CD4-positive, alpha-beta memory T cell (primary cell): ENCODE results near the gene HYCC2. TPM values are rescaled to one million over a fixed set of nuclear protein-coding genes. Genes with fewer than 3 reads are reported as not detected.
"Not testable (repeated sequence)": the region's sequence is repeated elsewhere in the genome, so short reads cannot be mapped to it uniquely, and the experiment has no call there.

ENCODE experiments used
- CTCF ChIA-PET: fragments of 350-600 bp; sonication (Branson Sonifier 250); formaldehyde crosslinking; loops from one replicate; lab custom pipeline; 2021; ENCODE audit warnings: inconsistent platforms; ENCODE audit not compliant: partially characterized antibody; lab: Charles Lee
- POLR2A ChIA-PET: fragments of 350-600 bp; sonication (Branson Sonifier 250); formaldehyde crosslinking; loops from one replicate; lab custom pipeline; 2021; ENCODE audit not compliant: partially characterized antibody; lab: Charles Lee
- DNase-seq, 5 donors: peaks; one replicate each; pipeline versions ENCODE4 v3.0.0 to v3.0.0-alpha.2; 2020 to 2022; ENCODE audit warnings: mixed read lengths in 1 of 5
- H3K27ac ChIP-seq: one replicate; pipeline ENCODE4 v1.7.0; 2013; ENCODE audit warnings: low read depth, low read length
- H3K27me3 ChIP-seq: 2 replicates; pipeline ENCODE4 v1.7.0; 2013; ENCODE audit warnings: mild to moderate bottlenecking, low read length, moderate library complexity; ENCODE audit not compliant: insufficient read depth
- H3K36me3 ChIP-seq: 2 replicates; pipeline ENCODE4 v1.7.0; 2013; ENCODE audit warnings: mild to moderate bottlenecking, low read length, moderate library complexity; ENCODE audit not compliant: insufficient read depth
- H3K4me1 ChIP-seq: 2 replicates; pipeline ENCODE4 v1.7.0; 2013; ENCODE audit warnings: mild to moderate bottlenecking, low read length, moderate library complexity; ENCODE audit not compliant: insufficient read depth
- H3K4me3 ChIP-seq, 2 donors: one replicate each; pipeline ENCODE4 v1.7.0; 2013; ENCODE audit warnings: low read length in 2 of 2, mild to moderate bottlenecking in 1 of 2
- H3K9me3 ChIP-seq, 2 donors: one replicate each; pipeline ENCODE4 v1.7.0; 2013; ENCODE audit warnings: low read length in 2 of 2, control low read depth in 1 of 2; ENCODE audit not compliant: control insufficient read depth in 1 of 2
- H3K27ac Mint-ChIP-seq, 7 donors: one replicate each; pipeline ENCODE4 v1.8.0; 2020 to 2021; ENCODE audit warnings: mixed read lengths in 7 of 7, mild to moderate bottlenecking in 6 of 7, inconsistent platforms in 3 of 7, moderate library complexity in 3 of 7
- H3K27me3 Mint-ChIP-seq, 2 donors: one replicate each; pipeline ENCODE4 v1.8.0; 2020 to 2021; ENCODE audit warnings: mixed read lengths in 2 of 2
- H3K36me3 Mint-ChIP-seq, 2 donors: one replicate each; pipeline ENCODE4 v1.8.0; 2020 to 2021; ENCODE audit warnings: mixed read lengths in 2 of 2, inconsistent platforms in 1 of 2, mild to moderate bottlenecking in 1 of 2
- H3K4me1 Mint-ChIP-seq, 4 donors: one replicate each; pipeline ENCODE4 v1.8.0; 2020 to 2021; ENCODE audit warnings: mixed read lengths in 4 of 4, mild to moderate bottlenecking in 1 of 4
- H3K4me3 Mint-ChIP-seq, 8 donors: one replicate each; pipeline ENCODE4 v1.8.0; 2020 to 2021; ENCODE audit warnings: mixed read lengths in 8 of 8, mild to moderate bottlenecking in 7 of 8, moderate library complexity in 6 of 8, inconsistent platforms in 3 of 8
- H3K9me3 Mint-ChIP-seq, 8 donors: one replicate each; pipeline ENCODE4 v1.8.0; 2020 to 2021; ENCODE audit warnings: mixed read lengths in 8 of 8, mild to moderate bottlenecking in 5 of 8, inconsistent platforms in 3 of 8, moderate library complexity in 1 of 8
- intact Hi-C: fragments of 100-400 bp; cut with micrococcal nuclease; formaldehyde crosslinking; loops from one replicate; pipeline ENCODE4 v1.15.1; 2023
- polyA plus RNA-seq, 2 donors: library from polyadenylated mRNA; unstranded; fragments of 300-500 nt; fragmentation: Illumina TruSeq; gene quantifications; one replicate each; pipeline ENCODE4 v1.2.3, GENCODE V29; 2021
- total RNA-seq, 2 experiments: library from RNA; stranded (reverse); gene quantifications; one replicate each; pipeline ENCODE4 v1.2.3, GENCODE V29; 2021

The HYCC2 gene
- total RNA-seq (10 to 100 TPM; 33.1 to 36.4 TPM), polyA plus RNA-seq (10 to 100 TPM; 23.5 to 25.2 TPM)

DNA sequence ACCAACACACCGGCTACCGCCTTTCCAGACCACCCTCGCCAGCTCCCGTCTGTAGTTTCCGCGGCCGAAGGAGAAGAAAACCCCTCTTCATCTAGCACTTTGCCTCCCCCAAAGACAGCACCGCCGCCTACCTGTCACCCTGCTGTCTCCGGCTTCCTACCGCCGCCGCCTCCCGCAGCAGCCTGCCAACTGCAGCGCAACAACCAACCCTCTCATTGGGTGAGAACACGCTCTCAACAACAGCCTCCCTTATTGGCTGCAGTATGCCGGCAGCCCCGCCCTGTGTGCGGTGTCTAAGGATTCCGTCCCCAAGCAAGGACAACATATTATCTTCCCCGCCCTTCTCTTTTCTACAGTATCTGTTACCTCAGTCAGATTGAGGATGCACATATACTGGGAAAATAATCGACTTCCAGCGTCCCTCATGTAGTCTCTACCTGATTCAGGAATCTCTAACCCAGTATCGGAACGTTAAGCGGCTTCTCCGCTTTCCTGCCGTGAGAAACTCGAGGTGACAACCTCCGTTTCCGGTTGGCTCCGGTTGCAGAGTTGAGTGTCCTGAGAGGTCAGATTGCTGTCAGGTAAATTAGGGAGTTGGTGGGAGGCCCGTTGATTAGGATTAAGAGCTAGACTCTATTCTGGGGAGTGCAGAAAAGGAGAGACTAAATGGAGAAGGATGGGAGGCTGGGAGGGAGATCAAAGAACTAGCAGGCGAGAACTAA, at the start of gene HYCC2, which contains the start of gene NDUFB3:
HYCC2 (minus strand) TSS at position 193 of the 722 bp plus-strand sequence. CDS start 47,662 bp downstream, outside the sequence.
NDUFB3 (plus strand) TSS at position 523 of the 722 bp plus-strand sequence. CDS start 6,882 bp downstream, outside the sequence.
- peaks cover 0 to 2% of the 10 kb centered on the region in 2 donors for H3K27me3 Mint-ChIP-seq
- intact Hi-C loops = loop anchor here (1.0 kb wide), 8 partner anchors 45 to 358 kb away; partner anchors contain the start of genes BZW1, CFLAR, CLK1 and NIF3L1
- Histone ChIP-seq H3K9me3 (no peaks in the 10 kb centered on the region), H3K4me1 (peaks cover 52% of the 10 kb centered on the region), H3K36me3 (no peaks in the 10 kb centered on the region), H3K4me3 (peak within 1 kb of the TSS; percentile 94 to 96), H3K27me3 (no peaks in the 10 kb centered on the region), H3K27ac (peak within 1 kb of the TSS; percentile 79)
- H3K36me3 Mint-ChIP-seq = peaks cover 0 to 20% of the 10 kb centered on the region in 2 donors
- DNase-seq = peak; percentile 95 to 96 (median 95)
- H3K9me3 Mint-ChIP-seq = no peaks in the 10 kb centered on the region
- H3K27ac Mint-ChIP-seq = peak within 1 kb of the TSS; percentile 94 to 99 (median 98)
- ChIA-PET CTCF (interaction anchor here (0.5 to 6.8 kb wide), 18 partner anchors 11 to 359 kb away, joined by 3 to 115 read pairs (median 4); partner anchors contain the start of genes CFLAR, NIF3L1 and PPIL3), POLR2A (interaction anchor here (0.6 to 6.1 kb wide), 18 partner anchors 15 to 571 kb away, joined by 3 to 101 read pairs (median 7); partner anchors contain the start of genes CASP10, CFLAR, CLK1 and NIF3L1)
- peak within 1 kb of the TSS; percentile 91 to 100 (median 98) for H3K4me3 Mint-ChIP-seq
- peaks cover 35 to 62% (median 46%) of the 10 kb centered on the region in 4 donors for H3K4me1 Mint-ChIP-seq

DNA sequence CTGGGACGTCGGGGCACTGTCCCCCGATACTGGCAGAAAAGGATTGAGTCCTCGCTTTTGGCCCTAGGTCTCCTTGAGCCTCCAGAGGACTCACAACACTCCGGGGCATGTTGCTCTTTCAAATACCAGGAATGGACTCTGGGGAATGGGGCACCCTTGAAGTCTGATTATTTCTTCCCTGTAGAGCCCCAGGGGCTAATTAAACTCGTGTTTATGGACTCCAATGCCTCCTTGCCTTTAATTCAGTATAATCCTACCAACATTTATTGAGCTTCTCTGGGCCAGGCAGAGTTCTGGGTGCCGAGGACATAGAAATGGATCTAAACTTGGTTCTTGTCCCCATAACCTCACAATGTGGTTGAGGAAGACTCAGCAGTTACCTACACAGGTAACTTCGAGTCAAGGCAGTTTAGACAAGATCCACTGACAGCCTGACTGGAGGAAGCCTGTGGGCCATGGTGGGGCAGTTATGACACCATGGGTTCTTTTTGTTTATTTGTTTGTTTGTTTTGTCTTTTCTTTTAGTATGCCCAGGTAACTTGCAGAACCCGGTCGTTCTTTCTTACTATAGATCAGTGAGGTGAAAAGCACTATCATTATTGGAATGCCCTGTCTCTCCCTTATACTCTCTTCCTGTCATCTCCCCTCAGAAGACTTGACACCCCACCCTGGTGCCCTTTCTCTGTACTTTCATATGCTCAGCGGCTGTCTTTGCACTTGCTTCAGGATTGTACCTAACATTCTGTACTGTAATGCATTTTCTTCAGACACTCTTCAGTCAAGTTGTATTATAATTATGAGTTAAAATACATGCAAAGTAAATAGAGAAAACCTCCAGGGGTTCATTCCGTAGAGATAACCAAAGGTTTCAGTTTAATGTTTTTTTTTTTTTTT, 47.7 kb upstream of the HYCC2 start:
- POLR2A ChIA-PET = interaction anchor here (0.5 to 6.1 kb wide), 20 partner anchors 15 to 332 kb away, joined by 3 to 127 read pairs (median 28); partner anchors contain the start of genes BZW1, CASP10, CASP8 and CLK1
- DNase-seq = peak in 4 of 5 donors; percentile 24 to 37 (median 28)
- Mint-ChIP-seq H3K27ac (peak overlapping the region; percentile 92 to 100 (median 99)), H3K36me3 (peaks cover 30 to 56% of the 10 kb centered on the region in 2 donors), H3K4me1 (peaks cover 37 to 91% (median 50%) of the 10 kb centered on the region in 4 donors), H3K27me3 (peaks cover 0 to 2% of the 10 kb centered on the region in 2 donors), H3K4me3 (peak overlapping the region; percentile 93 to 100 (median 100)), H3K9me3 (peaks cover 0 to 2% (median 0%) of the 10 kb centered on the region in 8 donors)
- CTCF ChIA-PET = interaction anchor here (1.0 to 6.4 kb wide), 22 partner anchors 9 to 406 kb away, joined by 3 to 107 read pairs (median 10); partner anchors contain the start of genes CASP10, HYCC2, NDUFB3 and ORC2
- Histone ChIP-seq H3K4me1 (peaks cover 56% of the 10 kb centered on the region), H3K4me3 (peak overlapping the region; percentile 78 to 98), H3K9me3 (no peaks in the 10 kb centered on the region), H3K27ac (peak overlapping the region; percentile 91), H3K36me3 (no peaks in the 10 kb centered on the region), H3K27me3 (no peaks in the 10 kb centered on the region)
- intact Hi-C loops = loop anchor here (1.0 to 5.0 kb wide), 8 partner anchors 8 to 333 kb away; partner anchors contain the start of genes STRADB and TRAK2

DNA sequence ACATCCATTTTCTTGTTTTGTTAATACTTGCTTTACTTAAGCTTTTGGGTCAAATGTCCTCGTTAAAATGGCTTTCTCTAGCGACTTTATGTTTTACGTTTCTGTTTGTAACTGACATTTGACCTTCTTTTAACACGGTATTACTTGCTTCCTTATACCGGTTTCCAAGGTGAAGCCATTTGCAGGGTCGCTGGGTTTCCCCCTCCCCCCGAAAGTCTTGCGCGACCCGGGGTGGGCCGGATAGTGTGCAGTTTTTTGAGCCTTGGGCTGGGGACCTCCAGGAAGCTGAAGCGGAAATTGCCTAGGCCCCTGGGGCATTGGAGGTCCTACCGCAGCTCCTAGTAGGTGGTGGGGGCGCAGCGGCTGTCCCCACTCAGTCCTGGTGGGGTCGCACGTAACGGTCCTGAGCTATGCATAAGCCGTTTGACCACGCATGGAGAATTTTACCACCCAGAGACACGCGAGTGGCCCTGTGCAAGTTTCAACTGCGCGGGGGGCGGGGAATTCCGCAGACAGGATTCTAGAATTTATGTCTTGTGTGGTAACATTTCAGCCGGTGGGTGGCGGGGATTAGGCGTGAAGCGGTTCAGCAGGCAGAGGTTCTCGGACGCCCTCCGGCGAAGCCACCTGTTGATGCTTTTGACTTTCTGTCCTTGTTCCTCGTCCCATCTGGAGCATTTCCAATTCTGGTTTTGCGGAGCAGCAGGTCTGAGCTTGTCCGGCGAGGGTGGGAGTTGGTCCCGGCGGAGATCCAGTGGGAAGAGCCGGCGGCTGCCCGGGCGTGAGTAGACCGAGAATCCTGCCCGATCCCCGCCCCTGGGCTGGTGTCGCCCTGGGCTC, 46.9 kb upstream of the HYCC2 start:
- peaks cover 22 to 49% of the 10 kb centered on the region in 2 donors for H3K36me3 Mint-ChIP-seq
- peaks cover 0 to 2% of the 10 kb centered on the region in 2 donors for H3K27me3 Mint-ChIP-seq
- peak overlapping the region; percentile 92 to 100 (median 99) for H3K27ac Mint-ChIP-seq
- Histone ChIP-seq H3K9me3 (no peaks in the 10 kb centered on the region), H3K27me3 (no peaks in the 10 kb centered on the region), H3K4me3 (peak overlapping the region; percentile 78 to 98), H3K27ac (peak overlapping the region; percentile 91), H3K36me3 (no peaks in the 10 kb centered on the region), H3K4me1 (peaks cover 55% of the 10 kb centered on the region)
- ChIA-PET CTCF (interaction anchor here (0.6 to 6.4 kb wide), 25 partner anchors 10 to 405 kb away, joined by 3 to 107 read pairs (median 9); partner anchors contain the start of genes CASP10, HYCC2, NDUFB3 and ORC2), POLR2A (interaction anchor here (0.5 to 6.1 kb wide), 27 partner anchors 11 to 405 kb away, joined by 3 to 127 read pairs (median 12); partner anchors contain the start of genes BZW1, CASP10, CASP8 and CLK1)
- peak overlapping the region; percentile 93 to 100 (median 100) for H3K4me3 Mint-ChIP-seq
- DNase-seq = peak; percentile 75 to 94 (median 78)
- intact Hi-C loops = loop anchor here (1.0 to 5.0 kb wide), 7 partner anchors 9 to 334 kb away; partner anchors contain the start of genes STRADB and TRAK2
- peaks cover 34 to 87% (median 47%) of the 10 kb centered on the region in 4 donors for H3K4me1 Mint-ChIP-seq
- peaks cover 0 to 2% (median 0%) of the 10 kb centered on the region in 8 donors for H3K9me3 Mint-ChIP-seq

DNA sequence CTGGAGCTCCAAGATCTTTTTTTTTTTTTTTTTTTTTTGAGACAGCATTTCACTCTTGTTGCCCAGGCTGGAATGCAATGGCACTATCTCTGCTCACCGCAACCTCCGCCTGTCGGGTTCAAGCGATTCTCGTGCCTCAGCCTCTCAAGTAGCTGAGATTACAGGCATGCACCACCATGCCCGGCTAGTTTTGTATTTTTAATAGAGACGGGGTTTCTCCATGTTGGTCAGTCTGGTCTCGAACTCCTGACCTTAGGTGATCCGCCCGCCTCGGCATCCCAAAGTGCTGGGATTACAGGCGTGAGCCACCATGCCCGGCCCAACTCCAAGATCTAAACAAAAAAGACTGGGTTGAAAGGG, 46.2 kb upstream of the HYCC2 start:
- H3K9me3 Mint-ChIP-seq, H3K36me3 ChIP-seq, H3K9me3 ChIP-seq, H3K27me3 ChIP-seq, H3K27me3 Mint-ChIP-seq, DNase-seq: not testable (repeated sequence)
- peaks cover 30 to 83% (median 42%) of the 10 kb centered on the region in 4 donors for H3K4me1 Mint-ChIP-seq
- H3K27ac Mint-ChIP-seq = peak overlapping the region; percentile 92 to 100 (median 99)
- ChIA-PET CTCF (interaction anchor here (0.6 to 6.4 kb wide), 22 partner anchors 10 to 404 kb away, joined by 3 to 107 read pairs (median 10); partner anchors contain the start of genes CASP10, HYCC2, NDUFB3 and ORC2), POLR2A (interaction anchor here (0.7 to 6.1 kb wide), 30 partner anchors 10 to 525 kb away, joined by 3 to 127 read pairs (median 10); partner anchors contain the start of genes BZW1, CASP10, CASP8 and CLK1)
- H3K36me3 Mint-ChIP-seq = peaks cover 17 to 46% of the 10 kb centered on the region in 2 donors
- peak overlapping the region; percentile 78 to 98 for H3K4me3 ChIP-seq
- intact Hi-C loops = loop anchor here (1.0 to 5.0 kb wide), 10 partner anchors 10 to 405 kb away; partner anchors contain the start of genes BZW1, ORC2, STRADB and TRAK2
- H3K4me1 ChIP-seq = peaks cover 52% of the 10 kb centered on the region
- H3K4me3 Mint-ChIP-seq = peak overlapping the region; percentile 93 to 100 (median 100)
- H3K27ac ChIP-seq = peak overlapping the region; percentile 91

DNA sequence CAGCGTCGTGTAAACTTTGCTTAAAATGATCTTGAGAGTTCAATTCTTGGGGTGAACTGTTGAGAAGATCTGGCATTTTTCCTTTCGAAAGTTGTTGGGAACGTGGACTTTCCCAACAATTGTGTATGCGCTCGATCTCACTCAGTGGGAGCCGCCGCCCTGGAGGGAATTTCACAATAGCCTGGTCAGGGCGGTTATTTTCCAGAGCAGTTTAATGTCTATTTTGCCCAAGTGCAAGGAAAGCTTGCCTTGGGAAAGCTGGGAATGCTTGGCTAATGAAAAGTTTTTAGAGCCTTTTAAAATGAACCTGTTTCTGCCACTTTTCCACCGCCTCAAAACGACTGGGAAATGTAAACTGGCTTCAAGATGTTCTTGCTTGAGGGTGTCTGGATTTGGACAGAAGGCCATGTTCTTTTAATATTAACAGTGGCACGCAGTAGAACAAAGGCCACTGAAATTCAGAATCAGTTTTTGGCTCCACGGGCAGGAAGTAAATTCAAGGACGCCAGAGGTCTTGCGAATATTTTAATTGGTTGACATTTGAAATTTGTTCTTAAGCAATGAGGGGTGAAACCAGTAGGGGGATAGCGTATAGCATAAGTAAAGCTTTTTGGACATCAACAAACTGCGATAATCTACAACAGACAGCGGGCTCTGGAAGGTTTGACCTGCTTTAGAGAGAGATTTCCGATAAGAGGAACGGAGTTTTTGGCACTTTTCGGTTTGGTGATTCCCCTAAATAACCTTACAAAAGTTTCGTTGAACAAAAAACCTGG, 45.7 kb upstream of the HYCC2 start:
- peaks cover 0 to 2% of the 10 kb centered on the region in 2 donors for H3K27me3 Mint-ChIP-seq
- peaks cover 11 to 40% of the 10 kb centered on the region in 2 donors for H3K36me3 Mint-ChIP-seq
- peak overlapping the region; percentile 92 to 100 (median 99) for H3K27ac Mint-ChIP-seq
- intact Hi-C loops = loop anchor here (1.0 to 5.0 kb wide), 8 partner anchors 46 to 404 kb away; partner anchors contain the start of genes BZW1, CLK1, HYCC2 and NIF3L1
- no peaks in the 10 kb centered on the region for H3K9me3 ChIP-seq
- ChIA-PET POLR2A (interaction anchor here (0.7 to 6.1 kb wide), 37 partner anchors 10 to 1150 kb away, joined by 3 to 127 read pairs (median 8); partner anchors contain the start of genes ALS2, BZW1, CASP10 and CASP8), CTCF (interaction anchor here (0.9 to 6.4 kb wide), 19 partner anchors 9 to 404 kb away, joined by 3 to 107 read pairs (median 14); partner anchors contain the start of genes CASP10, HYCC2, NDUFB3 and ORC2)
- H3K4me3 Mint-ChIP-seq = peak overlapping the region; percentile 93 to 100 (median 100)
- H3K27me3 ChIP-seq = no peaks in the 10 kb centered on the region
- peak; percentile 67 to 81 (median 74) for DNase-seq
- H3K27ac ChIP-seq = peak overlapping the region; percentile 91
- H3K4me1 ChIP-seq = peaks cover 46% of the 10 kb centered on the region
- peaks cover 26 to 82% (median 37%) of the 10 kb centered on the region in 4 donors for H3K4me1 Mint-ChIP-seq
- peak overlapping the region; percentile 78 to 98 for H3K4me3 ChIP-seq
- H3K9me3 Mint-ChIP-seq = peaks cover 0 to 2% (median 0%) of the 10 kb centered on the region in 8 donors
- H3K36me3 ChIP-seq = no peaks in the 10 kb centered on the region
